CD4-positive, CD25-positive, alpha-beta regulatory T cell (primary cell): ENCODE results near the gene AMMECR1. TPM values are rescaled to one million over a fixed set of nuclear protein-coding genes. Genes with fewer than 3 reads are reported as not detected.

Source experiments
- ATAC-seq, 2 donors: fragments of 150-1000 bp; cut with Tn5 transposase; one replicate each; pipeline ENCODE4 v1.10.0; 2021; ENCODE audit warnings: low read depth in 2 of 2, moderate number of reproducible peaks in 2 of 2, moderate library complexity in 1 of 2
- DNase-seq, 3 donors: peaks; one replicate each; pipeline versions ENCODE4 v3.0.0 to v3.0.0-alpha.2; 2012 to 2022; ENCODE audit warnings: mixed read lengths in 1 of 3
- H3K27ac ChIP-seq: one replicate; pipeline ENCODE4 v1.7.0; 2013; ENCODE audit warnings: mild to moderate bottlenecking, low read length; ENCODE audit not compliant: insufficient read depth, poor library complexity, severe bottlenecking
- H3K27me3 ChIP-seq: one replicate; pipeline ENCODE4 v1.7.0; 2013; ENCODE audit warnings: low read length; ENCODE audit not compliant: control insufficient read depth, insufficient read depth
- H3K36me3 ChIP-seq: one replicate; pipeline ENCODE4 v1.7.0; 2013; ENCODE audit warnings: mild to moderate bottlenecking, low read length, moderate library complexity; ENCODE audit not compliant: control insufficient read depth, insufficient read depth
- H3K4me1 ChIP-seq: 2 replicates; pipeline ENCODE4 v1.7.0; 2013; ENCODE audit warnings: mild to moderate bottlenecking, low read length; ENCODE audit not compliant: insufficient read depth, control insufficient read depth, poor library complexity, severe bottlenecking
- H3K4me3 ChIP-seq: one replicate; pipeline ENCODE4 v1.7.0; 2013; ENCODE audit warnings: low read depth, mild to moderate bottlenecking, low read length, moderate library complexity
- H3K9me3 ChIP-seq, 2 experiments: 1 replicate in 1 of 2; 2 replicates in 1 of 2; pipeline ENCODE4 v1.7.0; 2013; ENCODE audit warnings: low read length in 2 of 2, mild to moderate bottlenecking in 1 of 2, moderate library complexity in 1 of 2; ENCODE audit not compliant: control insufficient read depth in 2 of 2
- H3K27ac Mint-ChIP-seq, 3 donors: one replicate each; pipeline ENCODE4 v1.8.0; 2020 to 2022; ENCODE audit warnings: mild to moderate bottlenecking in 3 of 3, mixed read lengths in 3 of 3, moderate library complexity in 2 of 3
- H3K27me3 Mint-ChIP-seq: one replicate; pipeline ENCODE4 v1.8.0; 2022; ENCODE audit warnings: mild to moderate bottlenecking, mixed read lengths
- H3K36me3 Mint-ChIP-seq: one replicate; pipeline ENCODE4 v1.8.0; 2020; ENCODE audit warnings: mixed read lengths
- H3K4me1 Mint-ChIP-seq, 4 donors: one replicate each; pipeline ENCODE4 v1.8.0; 2020 to 2022; ENCODE audit warnings: mixed read lengths in 4 of 4, mild to moderate bottlenecking in 1 of 4
- H3K4me3 Mint-ChIP-seq, 4 donors: one replicate each; pipeline ENCODE4 v1.8.0; 2020 to 2022; ENCODE audit warnings: mild to moderate bottlenecking in 4 of 4, mixed read lengths in 4 of 4, moderate library complexity in 3 of 4
- H3K9me3 Mint-ChIP-seq, 7 donors: one replicate each; pipeline ENCODE4 v1.8.0; 2020 to 2022; ENCODE audit warnings: mixed read lengths in 7 of 7, mild to moderate bottlenecking in 3 of 7, moderate library complexity in 2 of 7
- polyA plus RNA-seq, 4 donors: library from polyadenylated mRNA; unstranded; fragments of 300-500 nt; fragmentation: Illumina TruSeq; gene quantifications; one replicate each; pipeline ENCODE4 v1.2.3, GENCODE V29; 2021
- total RNA-seq: library from RNA; stranded (reverse); gene quantifications from one replicate; pipeline ENCODE4 v1.2.3, GENCODE V29; 2022

Gene AMMECR1
- total and polyA plus RNA-seq, 5 donors from 2014 or later: 11.0 to 23.1 (median 15.8) TPM

DNA sequence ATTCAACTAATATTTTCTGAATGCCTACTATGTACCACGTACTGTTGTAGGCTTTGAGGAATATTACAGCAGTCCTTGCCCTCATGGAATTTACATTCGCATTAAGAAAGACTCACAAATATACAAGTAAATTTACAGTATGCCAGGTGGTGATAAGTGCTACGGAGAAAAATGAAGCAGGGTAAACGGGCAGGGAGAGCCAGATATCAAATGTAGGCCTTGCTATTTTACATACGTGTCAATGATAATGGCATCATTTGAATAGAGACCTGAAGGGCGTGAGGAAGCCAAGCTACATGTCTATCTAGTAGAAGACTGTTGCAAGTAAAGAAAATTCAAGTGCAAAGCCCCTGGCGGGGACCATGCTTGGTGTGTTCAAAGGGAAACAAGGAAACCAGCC is 65.2 kb downstream of the AMMECR1 start:
- no peak for ATAC-seq
- no peak overlapping the region for H3K4me3 Mint-ChIP-seq
- no peak overlapping the region for H3K27ac ChIP-seq
- no peaks in the 10 kb centered on the region for H3K27me3 Mint-ChIP-seq
- H3K27ac Mint-ChIP-seq: peak overlapping the region in 2 of 3 donors; percentile 21 to 78
- no peaks in the 10 kb centered on the region for H3K4me1 ChIP-seq
- H3K4me1 Mint-ChIP-seq: peaks cover 11 to 43% (median 22%) of the 10 kb centered on the region in 4 donors
- peaks cover 2% of the 10 kb centered on the region for H3K36me3 ChIP-seq
- no peaks in the 10 kb centered on the region for H3K9me3 ChIP-seq
- DNase-seq: no peak
- no peaks in the 10 kb centered on the region for H3K27me3 ChIP-seq
- peaks cover 13% of the 10 kb centered on the region for H3K36me3 Mint-ChIP-seq
- H3K4me3 ChIP-seq: no peak overlapping the region
- peaks cover 0 to 4% (median 2%) of the 10 kb centered on the region in 7 donors for H3K9me3 Mint-ChIP-seq

DNA sequence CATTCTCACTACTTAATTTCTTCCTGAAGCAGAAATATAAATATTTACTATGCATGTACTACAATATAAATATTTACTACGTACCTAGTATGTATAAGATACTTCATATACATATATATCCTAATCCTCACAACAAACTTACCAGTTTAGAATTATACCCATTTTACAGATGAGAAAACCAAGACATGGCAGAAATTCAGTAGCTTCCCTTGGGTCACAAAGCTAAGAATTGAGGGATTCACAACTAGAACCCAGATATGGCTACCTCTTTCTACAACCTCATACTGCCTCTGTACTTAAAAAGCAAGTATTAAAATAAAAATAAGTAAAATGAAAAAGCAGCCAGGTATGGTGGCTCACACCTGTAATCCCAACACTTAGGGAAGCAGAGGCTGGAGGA is 65.9 kb downstream of the AMMECR1 start:
- H3K4me1 ChIP-seq: peaks cover 2% of the 10 kb centered on the region
- Mint-ChIP-seq H3K9me3 (peaks cover 0 to 4% (median 2%) of the 10 kb centered on the region in 7 donors), H3K4me1 (peaks cover 11 to 45% (median 24%) of the 10 kb centered on the region in 4 donors), H3K36me3 (peaks cover 13% of the 10 kb centered on the region), H3K27me3 (no peaks in the 10 kb centered on the region), H3K27ac (no peak overlapping the region), H3K4me3 (no peak overlapping the region)
- H3K36me3 ChIP-seq: peaks cover 2% of the 10 kb centered on the region
- H3K9me3 ChIP-seq: no peaks in the 10 kb centered on the region
- H3K27ac ChIP-seq: no peak overlapping the region
- DNase-seq (no peak), ATAC-seq (no peak)
- H3K4me3 ChIP-seq: no peak overlapping the region
- no peaks in the 10 kb centered on the region for H3K27me3 ChIP-seq

- Mint-ChIP-seq H3K36me3 (peaks cover 13% of the 10 kb centered on the region), H3K9me3 (peaks cover 0 to 4% (median 2%) of the 10 kb centered on the region in 7 donors), H3K27ac (peak overlapping the region in 1 of 3 donors; percentile 57), H3K4me3 (no peak overlapping the region), H3K27me3 (no peaks in the 10 kb centered on the region), H3K4me1 (peaks cover 9 to 49% (median 28%) of the 10 kb centered on the region in 4 donors)
- ATAC-seq (no peak), DNase-seq (no peak)
- no peaks in the 10 kb centered on the region for H3K27me3 ChIP-seq
- no peak overlapping the region for H3K27ac ChIP-seq
- no peaks in the 10 kb centered on the region for H3K9me3 ChIP-seq
- H3K4me1 ChIP-seq: peaks cover 6% of the 10 kb centered on the region
- H3K4me3 ChIP-seq: no peak overlapping the region
- H3K36me3 ChIP-seq: peaks cover 2% of the 10 kb centered on the region
Measured at GRCh38 chrX:110251526-110251925, 66.4 kb downstream of the AMMECR1 start.

GRCh38 chrX:110250847-110251246 is 67.0 kb downstream of the AMMECR1 start:
- no peak for ATAC-seq
- no peaks in the 10 kb centered on the region for H3K9me3 ChIP-seq
- Mint-ChIP-seq H3K9me3 (peaks cover 0 to 4% (median 2%) of the 10 kb centered on the region in 7 donors), H3K4me1 (peaks cover 6 to 52% (median 34%) of the 10 kb centered on the region in 4 donors), H3K27ac (no peak overlapping the region), H3K4me3 (no peak overlapping the region), H3K27me3 (no peaks in the 10 kb centered on the region), H3K36me3 (peaks cover 13% of the 10 kb centered on the region)
- H3K4me3 ChIP-seq: no peak overlapping the region
- no peak for DNase-seq
- H3K27me3 ChIP-seq: no peaks in the 10 kb centered on the region
- peaks cover 9% of the 10 kb centered on the region for H3K4me1 ChIP-seq
- H3K27ac ChIP-seq: no peak overlapping the region
- H3K36me3 ChIP-seq: peaks cover 2% of the 10 kb centered on the region

DNA sequence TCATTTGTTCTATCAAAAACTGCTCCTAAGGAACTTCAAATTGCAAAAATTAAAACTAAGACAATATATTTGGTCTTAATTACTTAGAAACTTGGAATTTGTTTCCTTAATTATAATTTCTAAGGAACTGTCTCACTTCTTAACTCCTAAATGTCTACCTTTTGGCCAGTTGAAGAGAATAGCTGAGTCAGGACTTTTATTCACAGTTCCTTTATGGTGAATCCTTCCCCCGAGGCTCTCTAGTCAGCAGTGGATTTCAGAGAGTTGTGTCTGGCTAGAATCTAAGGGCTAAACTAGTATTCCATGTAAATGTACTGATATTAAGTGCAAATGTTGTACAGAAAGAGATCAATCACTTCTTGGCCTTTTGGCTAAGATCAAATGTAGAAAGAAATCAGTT is 69.3 kb downstream of the AMMECR1 start:
- no peak overlapping the region for H3K4me3 Mint-ChIP-seq
- Histone ChIP-seq H3K27ac (no peak overlapping the region), H3K9me3 (no peaks in the 10 kb centered on the region), H3K36me3 (peaks cover 2% of the 10 kb centered on the region), H3K4me3 (no peak overlapping the region), H3K27me3 (no peaks in the 10 kb centered on the region), H3K4me1 (peaks cover 9% of the 10 kb centered on the region)
- no peaks in the 10 kb centered on the region for H3K27me3 Mint-ChIP-seq
- H3K27ac Mint-ChIP-seq: peak overlapping the region in 2 of 3 donors; percentile 30 to 31
- peaks cover 0 to 4% (median 2%) of the 10 kb centered on the region in 7 donors for H3K9me3 Mint-ChIP-seq
- DNase-seq: no peak
- peaks cover 13% of the 10 kb centered on the region for H3K36me3 Mint-ChIP-seq
- H3K4me1 Mint-ChIP-seq: peaks cover 12 to 63% (median 45%) of the 10 kb centered on the region in 4 donors
- no peak for ATAC-seq

- ATAC-seq: no peak
- H3K4me3 Mint-ChIP-seq: no peak overlapping the region
- no peaks in the 10 kb centered on the region for H3K27me3 Mint-ChIP-seq
- Histone ChIP-seq H3K9me3 (no peaks in the 10 kb centered on the region), H3K36me3 (peaks cover 2% of the 10 kb centered on the region), H3K27me3 (no peaks in the 10 kb centered on the region), H3K27ac (no peak overlapping the region), H3K4me1 (peaks cover 9% of the 10 kb centered on the region), H3K4me3 (no peak overlapping the region)
- H3K27ac Mint-ChIP-seq: peak overlapping the region in 1 of 3 donors; percentile 82
- peaks cover 19 to 69% (median 46%) of the 10 kb centered on the region in 4 donors for H3K4me1 Mint-ChIP-seq
- DNase-seq: no peak
- H3K36me3 Mint-ChIP-seq: peaks cover 8% of the 10 kb centered on the region
- H3K9me3 Mint-ChIP-seq: peaks cover 0 to 12% (median 4%) of the 10 kb centered on the region in 7 donors
Measured at GRCh38 chrX:110245011-110245410, 72.9 kb downstream of the AMMECR1 start.

DNA sequence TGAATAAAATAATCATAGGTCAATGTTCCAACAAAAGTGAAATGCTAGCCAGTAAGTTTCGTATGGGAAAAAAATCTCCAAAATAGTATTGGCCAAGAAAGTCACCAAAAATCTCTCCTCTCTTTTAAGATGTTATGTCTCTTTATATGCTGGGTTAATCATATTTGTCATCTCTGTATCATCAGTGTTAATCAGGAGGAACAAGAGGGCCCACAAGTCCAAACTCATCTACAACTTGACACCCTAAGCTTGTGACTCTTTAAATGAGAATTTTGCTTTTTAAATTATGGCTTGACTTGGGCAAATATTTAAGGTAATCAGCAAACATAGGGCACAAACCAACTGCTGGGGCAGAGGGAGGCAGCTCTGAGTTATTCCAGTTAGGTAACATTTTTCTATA is 75.5 kb downstream of the AMMECR1 start:
- Mint-ChIP-seq H3K4me3 (peak overlapping the region in 3 of 4 donors; percentile 7 to 38 (median 9)), H3K9me3 (peaks cover 0 to 23% (median 5%) of the 10 kb centered on the region in 7 donors), H3K27ac (no peak overlapping the region), H3K4me1 (peaks cover 19 to 86% (median 58%) of the 10 kb centered on the region in 4 donors), H3K36me3 (peaks cover 10% of the 10 kb centered on the region), H3K27me3 (no peaks in the 10 kb centered on the region)
- no peaks in the 10 kb centered on the region for H3K27me3 ChIP-seq
- ATAC-seq: no peak
- peaks cover 21% of the 10 kb centered on the region for H3K4me1 ChIP-seq
- H3K9me3 ChIP-seq: no peaks in the 10 kb centered on the region
- H3K4me3 ChIP-seq: no peak overlapping the region
- peak overlapping the region; percentile 2 for H3K27ac ChIP-seq
- no peaks in the 10 kb centered on the region for H3K36me3 ChIP-seq
- no peak for DNase-seq

DNA sequence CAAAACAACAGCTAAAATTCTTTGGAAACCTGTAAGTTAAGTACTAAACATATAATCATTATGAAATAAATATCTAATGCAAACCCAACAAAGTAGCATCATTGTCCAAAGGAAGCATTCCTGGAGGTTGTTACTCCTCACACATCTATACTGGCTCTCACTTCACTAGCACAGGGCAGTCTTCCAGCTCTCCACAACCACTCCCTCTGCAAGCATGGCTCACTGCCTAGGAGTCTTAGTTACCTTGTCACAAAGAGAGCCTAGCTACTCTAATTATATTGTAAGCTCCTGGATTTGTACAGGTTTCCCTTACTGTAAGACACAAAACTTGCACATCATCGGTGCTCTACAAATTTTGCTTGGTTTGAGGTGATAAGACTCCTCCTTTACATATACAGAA is 76.1 kb downstream of the AMMECR1 start:
- peaks cover 19 to 86% (median 59%) of the 10 kb centered on the region in 4 donors for H3K4me1 Mint-ChIP-seq
- H3K27ac ChIP-seq: no peak overlapping the region
- no peaks in the 10 kb centered on the region for H3K27me3 Mint-ChIP-seq
- no peaks in the 10 kb centered on the region for H3K27me3 ChIP-seq
- H3K4me1 ChIP-seq: peaks cover 23% of the 10 kb centered on the region
- H3K4me3 Mint-ChIP-seq: peak overlapping the region in 1 of 4 donors; percentile 9
- H3K27ac Mint-ChIP-seq: peak overlapping the region in 1 of 3 donors; percentile 56
- H3K36me3 ChIP-seq: no peaks in the 10 kb centered on the region
- peaks cover 0 to 23% (median 5%) of the 10 kb centered on the region in 7 donors for H3K9me3 Mint-ChIP-seq
- H3K36me3 Mint-ChIP-seq: peaks cover 10% of the 10 kb centered on the region
- ATAC-seq (no peak), DNase-seq (no peak)
- no peaks in the 10 kb centered on the region for H3K9me3 ChIP-seq
- H3K4me3 ChIP-seq: no peak overlapping the region
